AML-193 (cell line): Measurements from ENCODE around the gene NBPF26.
"Not testable (repeated sequence)": the region's sequence is repeated elsewhere in the genome, so short reads cannot be mapped to it uniquely, and the experiment has no call there.

ENCODE experiments used
- DNase-seq, 2 experiments: peaks; one replicate each; lab custom pipeline; 2025; lab: John Stamatoyannopoulos, UW

The NBPF26 gene

GRCh38 chr1:120723715-120724402, at the start of gene NBPF26:
Gene NBPF26, plus strand, starts transcription at chr1:120723945.
- DNase-seq, result peak in 1 of 2 experiments; percentile 0

- not testable (repeated sequence) for DNase-seq
Observed at GRCh38 chr1:120680106-120680819, 43.5 kb upstream of the NBPF26 start.

GRCh38 chr1:120680938-120681337, 42.8 kb upstream of the NBPF26 start:
- not testable (repeated sequence) for DNase-seq

GRCh38 chr1:120684397-120684796, 39.3 kb upstream of the NBPF26 start:
- not testable (repeated sequence) for DNase-seq

GRCh38 chr1:120685622-120686021, 38.1 kb upstream of the NBPF26 start:
- DNase-seq, result not testable (repeated sequence)

GRCh38 chr1:120687250-120687649, 36.5 kb upstream of the NBPF26 start:
- not testable (repeated sequence) for DNase-seq

- not testable (repeated sequence) for DNase-seq
Observed at GRCh38 chr1:120700807-120701562, 22.8 kb upstream of the NBPF26 start.

GRCh38 chr1:120723358-120723714, 409 bp upstream of the NBPF26 start:
- DNase-seq, result not testable (repeated sequence)

GRCh38 chr1:120724507-120724906, 762 bp downstream of the NBPF26 start:
- not testable (repeated sequence) for DNase-seq

GRCh38 chr1:120728811-120729210, 5.1 kb downstream of the NBPF26 start:
- not testable (repeated sequence) for DNase-seq

GRCh38 chr1:120769090-120769489, 45.3 kb downstream of the NBPF26 start:
- DNase-seq, result not testable (repeated sequence)

- DNase-seq, result not testable (repeated sequence)
Observed at GRCh38 chr1:120805452-120805851, 81.7 kb downstream of the NBPF26 start.

- DNase-seq, result peak in 1 of 2 experiments; percentile 0
Observed at GRCh38 chr1:120811822-120812221, 88.1 kb downstream of the NBPF26 start.

- DNase-seq, result not testable (repeated sequence)
Observed at GRCh38 chr1:120825051-120825450, 101.3 kb downstream of the NBPF26 start.

- not testable (repeated sequence) for DNase-seq
Observed at GRCh38 chr1:120826623-120827022, 102.9 kb downstream of the NBPF26 start.

GRCh38 chr1:120844186-120844944, 120.6 kb downstream of the NBPF26 start:
- not testable (repeated sequence) for DNase-seq

- DNase-seq, result not testable (repeated sequence)
Observed at GRCh38 chr1:120844945-120845330, 121.2 kb downstream of the NBPF26 start.

GRCh38 chr1:120849400-120850286, 125.9 kb downstream of the NBPF26 start:
- DNase-seq, result not testable (repeated sequence)

- not testable (repeated sequence) for DNase-seq
Observed at GRCh38 chr1:120850287-120850536, 126.5 kb downstream of the NBPF26 start.

- peak; percentile 52 to 69 for DNase-seq
Observed at GRCh38 chr1:120850537-120851421, 127.0 kb downstream of the NBPF26 start.
